Measurements from ENCODE around the gene FXYD3. TPM values are rescaled to one million over a fixed set of nuclear protein-coding genes. Genes with fewer than 3 reads are reported as not detected.

FXYD3 gene
- total and polyA plus RNA-seq, 2 of the 13 experiments (the other 11 are each of a cell fraction or from before 2014, with no cell fraction given): 4.9 TPM; not detected in 1

- in situ Hi-C loops (cut with HindIII; ENCODE audit: extremely low pct_ligation_motif_present, low pct_unique_long_range_greater_than_20kb) (no loop called here), intact Hi-C loops (cut with micrococcal nuclease; ENCODE audit: unreplicated experiment) (no loop called here)
- ChIA-PET CTCF (ENCODE audit: low intra/inter-chr PET ratio, low total read pairs) (no interaction called here), POLR2A (no interaction called here)
- no peak overlapping the region for H3K27ac ChIP-seq (ENCODE audit: extremely low read length, insufficient read depth, low read length)
- no peaks in the 10 kb centered on the region for H3K79me2 ChIP-seq (ENCODE audit: insufficient read depth, low read length)
- H4K20me1 ChIP-seq (ENCODE audit: insufficient read depth, low read length): no peaks in the 10 kb centered on the region
- H3K4me2 ChIP-seq (ENCODE audit: low read depth, low read length): no peak overlapping the region
- H3K4me1 ChIP-seq (ENCODE audit: insufficient read depth, low read length): no peaks in the 10 kb centered on the region
- H3K27me3 ChIP-seq (ENCODE audit: control insufficient read depth in 1 of 2, insufficient read depth in 2 of 2, low read length in 2 of 2): peaks cover 16 to 70% of the 10 kb centered on the region in 2 experiments
- WGBS (ENCODE audit: low lambda C conversion rate): 30% methylated on average over 7 of the region's 8 CpGs
- no peak overlapping the region for H3K9ac ChIP-seq (ENCODE audit: insufficient read depth, low read depth, low read length)
- no peak for TF ChIP-seq JDP2 (CRISPR knock-in tag; IDR thresholded peaks at IDR 0.05; ENCODE audit: borderline replicate concordance)
- no peak overlapping the region for H2AFZ ChIP-seq (ENCODE audit: low read length)
- DNase-seq (ENCODE audit: low spot score) (no peak), FAIRE-seq (no peak), ATAC-seq (peak; percentile 13; the same call in 2 of the 3 replicates)
- no peak overlapping the region for H3K4me3 ChIP-seq (replicated peaks in 1 of 3; ENCODE audit: insufficient read depth in 1 of 3, low read depth in 2 of 3, low read length in 3 of 3)
- BruUV-seq (replicated peaks): no TSS peak
- H3K36me3 ChIP-seq (replicated peaks in 1 of 2; ENCODE audit: control insufficient read depth in 1 of 2, insufficient read depth in 2 of 2, low read length in 2 of 2): no peaks in the 10 kb centered on the region
- no peaks in the 10 kb centered on the region for H3K9me3 ChIP-seq (ENCODE audit: low read length)
Observed at GRCh38 chr19:35076657-35077056, 39.0 kb upstream of the FXYD3 start.

GRCh38 chr19:35077411-35078223 lies 38.0 kb upstream of the FXYD3 start:
- H3K27me3 ChIP-seq (ENCODE audit: control insufficient read depth in 1 of 2, insufficient read depth in 2 of 2, low read length in 2 of 2): peaks cover 16 to 73% of the 10 kb centered on the region in 2 experiments
- no peaks in the 10 kb centered on the region for H3K9me3 ChIP-seq (ENCODE audit: low read length)
- FAIRE-seq (no peak), ATAC-seq (no peak), DNase-seq (ENCODE audit: low spot score) (no peak)
- no peaks in the 10 kb centered on the region for H3K4me1 ChIP-seq (ENCODE audit: insufficient read depth, low read length)
- H4K20me1 ChIP-seq (ENCODE audit: insufficient read depth, low read length): no peaks in the 10 kb centered on the region
- no peaks in the 10 kb centered on the region for H3K36me3 ChIP-seq (replicated peaks in 1 of 2; ENCODE audit: control insufficient read depth in 1 of 2, insufficient read depth in 2 of 2, low read length in 2 of 2)
- H3K4me2 ChIP-seq (ENCODE audit: low read depth, low read length): no peak overlapping the region
- CTCF ChIA-PET (ENCODE audit: low intra/inter-chr PET ratio, low total read pairs): no interaction called here
- in situ Hi-C loops (cut with HindIII; ENCODE audit: extremely low pct_ligation_motif_present, low pct_unique_long_range_greater_than_20kb): no loop called here
- no peak overlapping the region for H3K27ac ChIP-seq (ENCODE audit: extremely low read length, insufficient read depth, low read length)
- POLR2A ChIA-PET: no interaction called here
- no TSS peak for BruUV-seq (replicated peaks)
- no peak overlapping the region for H3K4me3 ChIP-seq (replicated peaks in 1 of 3; ENCODE audit: insufficient read depth in 1 of 3, low read depth in 2 of 3, low read length in 3 of 3)
- no peak overlapping the region for H2AFZ ChIP-seq (ENCODE audit: low read length)
- H3K79me2 ChIP-seq (ENCODE audit: insufficient read depth, low read length): no peaks in the 10 kb centered on the region
- intact Hi-C loops (cut with micrococcal nuclease; ENCODE audit: unreplicated experiment): no loop called here
- WGBS (ENCODE audit: low lambda C conversion rate): 57% methylated on average over 16 of the region's 17 CpGs
- H3K9ac ChIP-seq (ENCODE audit: insufficient read depth, low read depth, low read length): no peak overlapping the region
- TF ChIP-seq ZNF383 (CRISPR knock-in tag; IDR thresholded peaks at IDR 0.05; ENCODE audit: borderline replicate concordance): no peak
- no peak for TF ChIP-seq MED8 (CRISPR knock-in tag; IDR thresholded peaks at IDR 0.05; ENCODE audit: insufficient replicate concordance)
- no peak for TF ChIP-seq MED13 (CRISPR knock-in tag; IDR thresholded peaks at IDR 0.05)
- TF ChIP-seq ZNF800 (CRISPR knock-in tag; IDR thresholded peaks at IDR 0.05): no peak
- no peak for TF ChIP-seq ZNF713 (CRISPR knock-in tag; IDR thresholded peaks at IDR 0.05)
- TF ChIP-seq TAF15 (IDR thresholded peaks at IDR 0.05; ENCODE audit: low read depth, low read length, poor library complexity, severe bottlenecking): no peak
- no peak for TF ChIP-seq HMG20B (CRISPR knock-in tag; conservative IDR thresholded peaks at IDR 0.05)
- TF ChIP-seq ZFP37 (CRISPR knock-in tag; IDR thresholded peaks at IDR 0.05; ENCODE audit: borderline replicate concordance): no peak
- TF ChIP-seq ZNF781 (CRISPR knock-in tag; IDR thresholded peaks at IDR 0.05; ENCODE audit: borderline replicate concordance, not compliant biosample characterization): no peak
- TF ChIP-seq ZNF503 (CRISPR knock-in tag; IDR thresholded peaks at IDR 0.05): no peak
- no peak for TF ChIP-seq WIZ (CRISPR knock-in tag; IDR thresholded peaks at IDR 0.05)
- TF ChIP-seq MIXL1 (CRISPR knock-in tag; IDR thresholded peaks at IDR 0.05): no peak
